SU-DHL-6 (cell line): Measurements from ENCODE around the gene SUCLG2.
A peak's percentile ranks its signal among the peaks of the same experiment; 100 is the strongest.

Source experiments
- H2AFZ ChIP-seq: fragments of 200-600 bp; sonication (generic); 2 replicates; pipeline ENCODE4 v1.6.1; 2014; ENCODE audit warnings: low read depth, mild to moderate bottlenecking, moderate library complexity, mixed read lengths, antibody characterized with exemption, low read length; ENCODE audit not compliant: severe bottlenecking
- H3F3A ChIP-seq: fragments of 200-600 bp; shearing (Covaris generic); 2 replicates; pipeline ENCODE4 v1.6.0; 2016; ENCODE audit warnings: antibody characterized with exemption, mild to moderate bottlenecking; ENCODE audit not compliant: insufficient read depth
- H3K27ac ChIP-seq: fragments of 200-600 bp; sonication (generic); 2 replicates; pipeline ENCODE4 v1.5.1; 2016; ENCODE audit warnings: low read depth, mild to moderate bottlenecking, low read length, moderate library complexity, mixed read lengths
- H3K27me3 ChIP-seq: fragments of 200-600 bp; sonication (generic), shearing (Covaris generic); 2 replicates; pipeline ENCODE4 v1.6.0; 2014; ENCODE audit warnings: mild to moderate bottlenecking, low read length
- H3K36me3 ChIP-seq: fragments of 200-600 bp; sonication (generic); 2 replicates; pipeline ENCODE4 v1.6.1; 2014; ENCODE audit warnings: mild to moderate bottlenecking, low read length, mixed read lengths
- H3K4me2 ChIP-seq: fragments of 300-600, 200-600 bp; shearing (Covaris generic), sonication (generic); 2 replicates; pipeline ENCODE4 v1.6.0; 2014; ENCODE audit warnings: low read length, low read depth, mild to moderate bottlenecking; ENCODE audit not compliant: poor library complexity, severe bottlenecking
- H3K4me3 ChIP-seq: fragments of 200-600 bp; sonication (generic); 2 replicates; pipeline ENCODE4 v1.5.1; 2014; ENCODE audit warnings: antibody characterized with exemption, low read length, mild to moderate bottlenecking, mixed read lengths; ENCODE audit not compliant: insufficient read depth, poor library complexity, severe bottlenecking
- H3K79me2 ChIP-seq: fragments of 200-600 bp; sonication (generic); 2 replicates; pipeline ENCODE4 v1.6.1; 2014; ENCODE audit warnings: mild to moderate bottlenecking, low read length, moderate library complexity; ENCODE audit not compliant: insufficient read depth
- H3K9ac ChIP-seq: fragments of 200-600 bp; sonication (generic); 2 replicates; pipeline ENCODE4 v1.7.0; 2014; ENCODE audit warnings: mild to moderate bottlenecking, low read length
- H3K9me2 ChIP-seq: fragments of 200-600 bp; sonication (generic); replicated peaks from 2 replicates; pipeline ENCODE4 v1.6.1; 2014; ENCODE audit warnings: low read length; ENCODE audit not compliant: insufficient read depth
- H3K9me3 ChIP-seq: fragments of 200-600 bp; sonication (generic); 2 replicates; pipeline ENCODE4 v1.6.1; 2014; ENCODE audit warnings: low read length, mixed read lengths; ENCODE audit not compliant: insufficient read depth
- H4K20me1 ChIP-seq: fragments of 200-600 bp; sonication (generic); 2 replicates; pipeline ENCODE4 v1.6.1; 2014; ENCODE audit warnings: low read depth, mild to moderate bottlenecking, antibody characterized with exemption, low read length, moderate library complexity, mixed read lengths
- EZH2phosphoT487 ChIP-seq: fragments of 200-600 bp; sonication (generic), shearing (Covaris generic); conservative IDR thresholded peaks from 2 replicates; pipeline ENCODE4 v1.6.1; 2018; ENCODE audit warnings: mild to moderate bottlenecking, antibody characterized with exemption, low read length, moderate library complexity, mixed read lengths
- TF ChIP-seq, protein P1 (sequence below): fragments of 200-600 bp; sonication (generic); IDR thresholded peaks from one replicate; pipeline ENCODE4 v1.5.1; 2017; ENCODE audit warnings: antibody characterized with exemption, mild to moderate bottlenecking, low read length, moderate library complexity; ENCODE audit not compliant: insufficient read depth, poor library complexity, severe bottlenecking

The SUCLG2 gene

GRCh38 chr3:67684211-67684610 is 29.8 kb upstream of the SUCLG2 start:
- H3K79me2 ChIP-seq = no peaks in the 10 kb centered on the region

DNA sequence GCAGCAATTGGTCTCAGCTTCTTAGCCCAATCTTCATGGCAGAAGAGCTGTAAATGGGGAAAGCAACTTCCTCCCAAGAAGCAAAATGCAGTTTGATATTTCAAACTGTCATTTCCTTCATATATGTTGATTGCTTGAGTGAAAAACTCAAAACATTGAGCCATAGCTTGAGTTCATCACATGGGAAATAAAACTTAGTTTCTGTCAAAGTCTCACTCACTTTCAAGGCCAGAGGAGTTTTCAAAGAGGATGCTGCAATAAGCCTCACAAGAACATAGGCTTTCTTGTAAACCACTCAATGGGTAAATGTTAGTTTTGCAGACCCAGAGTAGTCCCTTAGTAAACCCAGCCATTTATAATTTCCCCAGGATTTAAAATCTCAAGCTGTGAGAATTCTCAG is 29.1 kb upstream of the SUCLG2 start:
- no peak overlapping the region for H3K4me2 ChIP-seq
- peaks cover 20% of the 10 kb centered on the region for H3F3A ChIP-seq

More at GRCh38 chr3:67684211-67684610, 29.8 kb upstream of the SUCLG2 start:
- H4K20me1 ChIP-seq = no peaks in the 10 kb centered on the region
- no peak overlapping the region for H3K4me2 ChIP-seq
- peak overlapping the region; percentile 84 for H3K27ac ChIP-seq
- H3K9me3 ChIP-seq = no peaks in the 10 kb centered on the region
- no peak overlapping the region for H3K9ac ChIP-seq
- no peaks in the 10 kb centered on the region for H3K27me3 ChIP-seq
- no peaks in the 10 kb centered on the region for H3K36me3 ChIP-seq
- TF ChIP-seq, protein P1, sequence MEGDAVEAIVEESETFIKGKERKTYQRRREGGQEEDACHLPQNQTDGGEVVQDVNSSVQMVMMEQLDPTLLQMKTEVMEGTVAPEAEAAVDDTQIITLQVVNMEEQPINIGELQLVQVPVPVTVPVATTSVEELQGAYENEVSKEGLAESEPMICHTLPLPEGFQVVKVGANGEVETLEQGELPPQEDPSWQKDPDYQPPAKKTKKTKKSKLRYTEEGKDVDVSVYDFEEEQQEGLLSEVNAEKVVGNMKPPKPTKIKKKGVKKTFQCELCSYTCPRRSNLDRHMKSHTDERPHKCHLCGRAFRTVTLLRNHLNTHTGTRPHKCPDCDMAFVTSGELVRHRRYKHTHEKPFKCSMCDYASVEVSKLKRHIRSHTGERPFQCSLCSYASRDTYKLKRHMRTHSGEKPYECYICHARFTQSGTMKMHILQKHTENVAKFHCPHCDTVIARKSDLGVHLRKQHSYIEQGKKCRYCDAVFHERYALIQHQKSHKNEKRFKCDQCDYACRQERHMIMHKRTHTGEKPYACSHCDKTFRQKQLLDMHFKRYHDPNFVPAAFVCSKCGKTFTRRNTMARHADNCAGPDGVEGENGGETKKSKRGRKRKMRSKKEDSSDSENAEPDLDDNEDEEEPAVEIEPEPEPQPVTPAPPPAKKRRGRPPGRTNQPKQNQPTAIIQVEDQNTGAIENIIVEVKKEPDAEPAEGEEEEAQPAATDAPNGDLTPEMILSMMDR = no peak
- TF ChIP-seq EZH2phosphoT487 = no peak
- no peak overlapping the region for H2AFZ ChIP-seq
- H3F3A ChIP-seq = peaks cover 15% of the 10 kb centered on the region
- no peaks in the 10 kb centered on the region for H3K9me2 ChIP-seq
- no peak overlapping the region for H3K4me3 ChIP-seq

GRCh38 chr3:67678665-67679064 is 24.3 kb upstream of the SUCLG2 start:
- no peaks in the 10 kb centered on the region for H3K79me2 ChIP-seq
- peak overlapping the region; percentile 38 for H2AFZ ChIP-seq
- H3F3A ChIP-seq = peaks cover 16% of the 10 kb centered on the region
- no peaks in the 10 kb centered on the region for H4K20me1 ChIP-seq
- peak overlapping the region; percentile 93 for H3K27ac ChIP-seq
- no peaks in the 10 kb centered on the region for H3K9me2 ChIP-seq
- no peaks in the 10 kb centered on the region for H3K36me3 ChIP-seq
- H3K9me3 ChIP-seq = no peaks in the 10 kb centered on the region
- no peaks in the 10 kb centered on the region for H3K27me3 ChIP-seq
- no peak overlapping the region for H3K4me3 ChIP-seq
- H3K4me2 ChIP-seq = peak overlapping the region; percentile 64
- peak overlapping the region; percentile 48 for H3K9ac ChIP-seq
- no peak for TF ChIP-seq EZH2phosphoT487
- TF ChIP-seq, protein P1 = no peak

More for the DNA sequence above, 29.1 kb upstream of the SUCLG2 start:
- Histone ChIP-seq H2AFZ (no peak overlapping the region), H3K27ac (peak overlapping the region; percentile 84; the same call in 1 of the 2 replicates), H3K79me2 (no peaks in the 10 kb centered on the region), H3K4me3 (no peak overlapping the region), H4K20me1 (no peaks in the 10 kb centered on the region), H3K27me3 (no peaks in the 10 kb centered on the region), H3K9me2 (no peaks in the 10 kb centered on the region), H3K9ac (no peak overlapping the region), H3K36me3 (no peaks in the 10 kb centered on the region), H3K9me3 (no peaks in the 10 kb centered on the region)
- TF ChIP-seq, protein P1 = no peak
- TF ChIP-seq EZH2phosphoT487 = no peak
